A549 (cell line): ENCODE measurements around the gene SRSF12. TPM values are rescaled to one million over a fixed set of nuclear protein-coding genes. Genes with fewer than 3 reads are reported as not detected.

Experiments
- ATAC-seq, 2 experiments: fragments of 200-7000 bp in 1 of 2; fragments of >200 bp in 1 of 2; cut with Nextera tagmentation in 1 of 2; cut with Tn5 transposase in 1 of 2; 3 replicates each; pipeline versions ENCODE4 v1.8.0 to v1.9.1; 2018 to 2020; ENCODE audit warnings: mild to moderate bottlenecking in 1 of 2, moderate library complexity in 1 of 2
- CTCF ChIA-PET: fragments of 300-600 bp; sonication (Branson Sonifier 250); formaldehyde crosslinking; extraction: SDS; loops from one replicate; lab custom pipeline; 2021; ENCODE audit warnings: antibody characterized with exemption, inconsistent platforms; lab: Yijun Ruan, JAX
- POLR2A ChIA-PET: fragments of 350-600 bp; formaldehyde crosslinking; extraction: SDS; loops from one replicate; lab custom pipeline; 2021; ENCODE audit warnings: antibody characterized with exemption, inconsistent platforms; lab: Yijun Ruan, JAX
- DNase-seq, 2 experiments: peaks; one replicate each; pipeline versions ENCODE4 v3.0.0 to v3.0.0-alpha.2; 2011 to 2016; ENCODE audit warnings: low read depth in 1 of 2, low spot score in 1 of 2
- FAIRE-seq: peaks from 2 replicates; lab custom pipeline; 2011; peaks lifted over from hg19 to GRCh38; lab: Jason Lieb, UNC
- H3K27ac ChIP-seq, 2 experiments: fragments of >200 bp; sonication (Bioruptor Twin); formaldehyde crosslinking; 3 replicates each; pipeline ENCODE4 v1.5.1; 2016 to 2017
- H3K4me1 ChIP-seq: fragments of >200 bp; sonication (Bioruptor Twin); formaldehyde crosslinking; 3 replicates; pipeline ENCODE4 v1.6.1; 2016
- H3K4me2 ChIP-seq: fragments of >200 bp; sonication (Bioruptor Twin); formaldehyde crosslinking; 3 replicates; pipeline ENCODE4 v1.6.1; 2016
- H3K4me3 ChIP-seq: fragments of >200 bp; sonication (Bioruptor Twin); formaldehyde crosslinking; 3 replicates; pipeline ENCODE4 v1.5.1; 2016
- H3K9me3 ChIP-seq: fragments of >200 bp; sonication (Bioruptor Twin); formaldehyde crosslinking; 3 replicates; pipeline ENCODE4 v1.6.1; 2016
- BCL3 ChIP-seq: fragments of >200 bp; sonication (Bioruptor Twin); formaldehyde crosslinking; IDR thresholded peaks from 3 replicates; pipeline ENCODE4 v1.6.1; 2016
- BHLHE40 ChIP-seq: IDR thresholded peaks from 2 replicates; pipeline ENCODE4 v1.6.1; 2012; ENCODE audit warnings: low read depth, low read length, inconsistent platforms
- CBX8 ChIP-seq: fragments of 200-600 bp; sonication (generic); IDR thresholded peaks from 2 replicates; pipeline ENCODE4 v1.6.1; 2016
- E2F6 ChIP-seq: IDR thresholded peaks from 2 replicates; pipeline ENCODE4 v1.6.1; 2012; ENCODE audit warnings: low read depth, borderline replicate concordance
- EHF ChIP-seq: fragments of 250-450 bp; sonication (Bioruptor Pico); IDR thresholded peaks from 2 replicates; pipeline ENCODE4 v1.5.0; 2020; ENCODE audit warnings: mild to moderate bottlenecking
- ESRRA ChIP-seq: fragments of 150-350 bp; IDR thresholded peaks from 2 replicates; pipeline ENCODE4 v1.6.1; 2014; ENCODE audit warnings: mild to moderate bottlenecking, low read length, borderline replicate concordance
- FOSL2 ChIP-seq, 2 experiments: fragments of 450-650 bp in 1 of 2; fragments of >200 bp in 1 of 2; sonication (Bioruptor Twin) in 1 of 2; formaldehyde crosslinking; IDR thresholded peaks; 2 replicates each; pipeline versions ENCODE4 v1.5.0 to v1.6.1; 2016 to 2020; ENCODE audit warnings: mild to moderate bottlenecking in 1 of 2, moderate library complexity in 1 of 2
- HOXB13 ChIP-seq: fragments of 250-450 bp; sonication (Bioruptor Pico); IDR thresholded peaks from 2 replicates; pipeline ENCODE4 v1.5.0; 2020; ENCODE audit warnings: low read depth, mild to moderate bottlenecking, moderate library complexity
- JUN ChIP-seq, 2 experiments: fragments of >200 bp; sonication (Bioruptor Twin); formaldehyde crosslinking; IDR thresholded peaks; 2 replicates in 1 of 2; 3 replicates in 1 of 2; pipeline ENCODE4 v1.6.1; 2016 to 2017
- KDM5A ChIP-seq: fragments of 200-600 bp; sonication (generic); IDR thresholded peaks from 2 replicates; pipeline ENCODE4 v1.6.1; 2016; ENCODE audit warnings: antibody characterized with exemption, mild to moderate bottlenecking
- MAFK ChIP-seq: fragments of 450-650 bp; IDR thresholded peaks from 2 replicates; pipeline ENCODE4 v1.6.1; 2014; ENCODE audit not compliant: partially characterized antibody
- MAX ChIP-seq: IDR thresholded peaks from 2 replicates; pipeline ENCODE4 v1.6.1; 2012
- MYC ChIP-seq: IDR thresholded peaks from 2 replicates; pipeline ENCODE4 v1.6.1; 2012; ENCODE audit warnings: mild to moderate bottlenecking, inconsistent platforms, low read length, improper control_type of control experiment, borderline replicate concordance
- NPAS2 ChIP-seq: fragments of 250-450 bp; sonication (Bioruptor Pico); IDR thresholded peaks from 2 replicates; pipeline ENCODE4 v1.8.0; 2022; ENCODE audit warnings: mild to moderate bottlenecking, moderate library complexity, borderline replicate concordance
- PBX3 ChIP-seq: IDR thresholded peaks from 2 replicates; pipeline ENCODE4 v1.6.1; 2012
- PHF8 ChIP-seq: fragments of 200-600 bp; sonication (generic); IDR thresholded peaks from 2 replicates; pipeline ENCODE4 v1.6.1; 2016; ENCODE audit warnings: low read depth, mild to moderate bottlenecking, antibody characterized with exemption, moderate library complexity, borderline replicate concordance
- POLR2A ChIP-seq: IDR thresholded peaks from 2 replicates; pipeline ENCODE4 v1.6.1; 2012; ENCODE audit warnings: mild to moderate bottlenecking, low read length
- RARB ChIP-seq: fragments of 250-450 bp; sonication (Bioruptor Pico); IDR thresholded peaks from 2 replicates; pipeline ENCODE4 v1.8.0; 2021; ENCODE audit warnings: mild to moderate bottlenecking, moderate library complexity
- SMC3 ChIP-seq: fragments of >200 bp; sonication (Bioruptor Twin); formaldehyde crosslinking; IDR thresholded peaks from 3 replicates; pipeline ENCODE4 v1.6.1; 2018; ENCODE audit warnings: inconsistent platforms
- WGBS: methylation state at CpG from one replicate; pipeline ENCODE4 v1.1.6; 2017; ENCODE audit errors: missing lambda C conversion rate; 5-methylcytosine and 5-hydroxymethylcytosine counted together
- polyA plus RNA-seq, 4 experiments: library from polyadenylated mRNA; depleted of rRNA in 3 of 4; stranded (reverse); fragments of >200 nt; fragmentation: RNase III in 1 of 4; extraction: RNeasy Plus Mini Kit Qiagen cat#74134 plus additional on column Dnase treatment in 1 of 4; gene quantifications; 2 replicates in 3 of 4; 3 replicates in 1 of 4; pipeline ENCODE4 v1.2.3, GENCODE V29; 2011 to 2017

The SRSF12 gene
- polyA plus RNA-seq, 2 of the 4 experiments (the other 2 are of a cell fraction) = 1.5 to 2.7 TPM

- Histone ChIP-seq H3K4me2 (peak overlapping the region; percentile 86), H3K4me1 (peaks cover 31% of the 10 kb centered on the region), H3K4me3 (no peak overlapping the region), H3K9me3 (no peaks in the 10 kb centered on the region), H3K27ac (no peak overlapping the region)
- ATAC-seq (no peak), FAIRE-seq (no peak), DNase-seq (no peak)
- ChIA-PET POLR2A (no interaction called here), CTCF (interaction anchor here (0.6 to 1.5 kb wide), 2 partner anchors 10 to 42 kb away, joined by 3 read pairs; no protein-coding TSS in a partner anchor)
- WGBS = 63% methylated on average over 17 of the region's 17 CpGs
- TF ChIP-seq HOXB13 (CRISPR knock-in tag) = no peak
- TF ChIP-seq SMC3 = no peak
- TF ChIP-seq FOSL2 (IDR thresholded peaks at IDR 0.05) = no peak
- peak; percentile 56 for TF ChIP-seq FOSL2 (CRISPR knock-in tag; IDR thresholded peaks at IDR 0.05)
- no peak for TF ChIP-seq BHLHE40
Measured at GRCh38 chr6:89148016-89148750, 30.3 kb upstream of the SRSF12 start.

- DNase-seq = peak; percentile 6 to 36
- peak; percentile 56 for FAIRE-seq
- peak; percentile 70 to 73 for ATAC-seq
- WGBS = 26% methylated on average over 24 of the region's 26 CpGs
- peak overlapping the region; percentile 85 for H3K4me3 ChIP-seq
- H3K4me2 ChIP-seq = peak overlapping the region; percentile 86
- TF ChIP-seq PBX3 (no peak), KDM5A (0 out of 2 replicates have a peak, but pooled peaks have one; percentile 7)
- H3K4me1 ChIP-seq = peaks cover 31% of the 10 kb centered on the region
- ChIA-PET POLR2A (interaction anchor here (1.2 to 2.2 kb wide), 5 partner anchors 29 to 205 kb away, joined by 3 to 16 read pairs (median 5); partner anchors contain the start of genes PNRC1, RNGTT, SRSF12 and UBE2J1), CTCF (interaction anchor here (0.6 to 4.1 kb wide), 4 partner anchors 11 to 164 kb away, joined by 3 to 16 read pairs (median 3); no protein-coding TSS in a partner anchor)
- H3K9me3 ChIP-seq = no peaks in the 10 kb centered on the region
- peak overlapping the region; percentile 96 to 99 for H3K27ac ChIP-seq
Measured at GRCh38 chr6:89146718-89147700, 29.1 kb upstream of the SRSF12 start.

- H3K4me2 ChIP-seq = peak within 1 kb of the TSS; percentile 86
- peak within 1 kb of the TSS; percentile 85 for H3K4me3 ChIP-seq
- TF ChIP-seq NPAS2 (CRISPR knock-in tag) (no peak), MAFK (no peak), POLR2A (peak; percentile 82), PBX3 (no peak), ESRRA (no peak), PHF8 (peak; percentile 61), KDM5A (0 out of 2 replicates have a peak, but pooled peaks have one; percentile 25), CBX8 (no peak), MAX (peak; percentile 93), BCL3 (peak; percentile 47; the same call in 1 of the 3 replicates), EHF (CRISPR knock-in tag) (no peak), RARB (CRISPR knock-in tag) (no peak), JUN (IDR thresholded peaks at IDR 0.05) (peak in 1 of 2 experiments; percentile 61; a peak in 1 of 5 replicates), E2F6 (peak; percentile 82), SMC3 (no peak), MYC (peak; percentile 72; the same call in 1 of the 2 replicates)
- H3K27ac ChIP-seq = peak within 1 kb of the TSS; percentile 96 to 99
- ATAC-seq (peak; percentile 94 to 95), DNase-seq (peak; percentile 73 to 79), FAIRE-seq (no peak)
- POLR2A ChIA-PET = interaction anchor here (0.5 to 2.2 kb wide), 6 partner anchors 28 to 243 kb away, joined by 3 to 16 read pairs (median 4); partner anchors contain the start of genes PNRC1, RNGTT, SRSF12 and UBE2J1
- peaks cover 33% of the 10 kb centered on the region for H3K4me1 ChIP-seq
- CTCF ChIA-PET = interaction anchor here (1.4 to 4.1 kb wide), 2 partner anchors 12 to 163 kb away, joined by 3 to 16 read pairs; no protein-coding TSS in a partner anchor
- no peaks in the 10 kb centered on the region for H3K9me3 ChIP-seq
- no CpG with 5 or more reads among the region's 102 CpGs for WGBS
Measured at GRCh38 chr6:89145956-89146717, 28.3 kb upstream of the SRSF12 start, which contains the start of gene PM20D2. PM20D2 (plus strand) TSS chr6:89146055; CDS start chr6:89146145, 90 bp downstream.
